LNCaP clone FGC (cell line): ENCODE data around the gene CCL1.
A peak's percentile ranks its signal among the peaks of the same experiment; 100 is the strongest.

Source experiments
- DNase-seq: peaks from one replicate; pipeline ENCODE4 v3.0.0-alpha.2; 2011; ENCODE audit warnings: low read depth
- H3K4me3 ChIP-seq: 2 replicates; pipeline ENCODE4 v1.5.1; 2011; ENCODE audit warnings: mild to moderate bottlenecking, low read depth, low read length, control low read depth
- TF ChIP-seq, protein P1 (sequence below): IDR thresholded peaks from 2 replicates; pipeline ENCODE4 v1.5.1; 2012; ENCODE audit warnings: mild to moderate bottlenecking; ENCODE audit not compliant: control insufficient read depth, insufficient read depth; ENCODE audit errors: extremely low read depth

Gene CCL1

DNA sequence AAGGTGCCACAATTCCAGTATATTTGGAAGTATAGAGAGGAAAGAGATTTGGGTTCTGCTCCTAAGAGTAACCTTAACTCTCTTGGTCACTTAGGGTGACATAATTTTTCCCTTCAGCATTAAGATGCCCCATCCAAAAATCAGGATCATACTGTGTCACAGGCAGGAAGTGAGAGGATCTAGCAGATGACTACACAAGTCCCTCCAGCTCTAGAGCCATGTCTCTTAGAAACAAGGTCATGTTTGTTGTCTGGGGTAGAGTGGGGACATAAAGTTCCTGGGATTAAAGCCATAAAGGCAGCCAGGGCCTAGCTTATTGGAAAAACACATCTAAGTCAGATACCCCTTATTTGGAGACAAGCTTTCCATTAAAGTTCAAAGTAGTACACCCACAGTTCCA lies 41.1 kb downstream of the CCL1 start:
- TF ChIP-seq, protein P1, sequence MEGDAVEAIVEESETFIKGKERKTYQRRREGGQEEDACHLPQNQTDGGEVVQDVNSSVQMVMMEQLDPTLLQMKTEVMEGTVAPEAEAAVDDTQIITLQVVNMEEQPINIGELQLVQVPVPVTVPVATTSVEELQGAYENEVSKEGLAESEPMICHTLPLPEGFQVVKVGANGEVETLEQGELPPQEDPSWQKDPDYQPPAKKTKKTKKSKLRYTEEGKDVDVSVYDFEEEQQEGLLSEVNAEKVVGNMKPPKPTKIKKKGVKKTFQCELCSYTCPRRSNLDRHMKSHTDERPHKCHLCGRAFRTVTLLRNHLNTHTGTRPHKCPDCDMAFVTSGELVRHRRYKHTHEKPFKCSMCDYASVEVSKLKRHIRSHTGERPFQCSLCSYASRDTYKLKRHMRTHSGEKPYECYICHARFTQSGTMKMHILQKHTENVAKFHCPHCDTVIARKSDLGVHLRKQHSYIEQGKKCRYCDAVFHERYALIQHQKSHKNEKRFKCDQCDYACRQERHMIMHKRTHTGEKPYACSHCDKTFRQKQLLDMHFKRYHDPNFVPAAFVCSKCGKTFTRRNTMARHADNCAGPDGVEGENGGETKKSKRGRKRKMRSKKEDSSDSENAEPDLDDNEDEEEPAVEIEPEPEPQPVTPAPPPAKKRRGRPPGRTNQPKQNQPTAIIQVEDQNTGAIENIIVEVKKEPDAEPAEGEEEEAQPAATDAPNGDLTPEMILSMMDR: no peak
- no peak for DNase-seq
- H3K4me3 ChIP-seq: no peak overlapping the region

DNA sequence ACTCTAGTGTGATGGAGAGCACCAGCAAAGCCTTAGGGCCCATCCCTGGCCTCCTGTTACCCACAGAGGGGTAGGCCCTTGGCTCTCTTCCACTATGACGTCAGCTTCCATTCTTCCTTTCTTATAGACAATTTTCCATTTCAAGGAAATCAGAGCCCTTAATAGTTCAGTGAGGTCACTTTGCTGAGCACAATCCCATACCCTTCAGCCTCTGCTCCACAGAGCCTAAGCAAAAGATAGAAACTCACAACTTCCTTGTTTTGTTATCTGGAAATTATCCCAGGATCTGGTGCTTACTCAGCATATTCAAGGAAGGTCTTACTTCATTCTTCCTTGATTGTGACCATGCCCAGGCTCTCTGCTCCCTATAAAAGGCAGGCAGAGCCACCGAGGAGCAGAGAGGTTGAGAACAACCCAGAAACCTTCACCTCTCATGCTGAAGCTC lies 44.0 kb downstream of the CCL1 start, which contains the start of gene CCL8:
TSS of gene CCL8 (plus strand) at position 397 of the 445 bp plus-strand sequence. CDS start 67 bp downstream, outside the sequence.
- peak; percentile 39 for DNase-seq
- TF ChIP-seq, protein P1: no peak
- no peak within 1 kb of the TSS for H3K4me3 ChIP-seq

DNA sequence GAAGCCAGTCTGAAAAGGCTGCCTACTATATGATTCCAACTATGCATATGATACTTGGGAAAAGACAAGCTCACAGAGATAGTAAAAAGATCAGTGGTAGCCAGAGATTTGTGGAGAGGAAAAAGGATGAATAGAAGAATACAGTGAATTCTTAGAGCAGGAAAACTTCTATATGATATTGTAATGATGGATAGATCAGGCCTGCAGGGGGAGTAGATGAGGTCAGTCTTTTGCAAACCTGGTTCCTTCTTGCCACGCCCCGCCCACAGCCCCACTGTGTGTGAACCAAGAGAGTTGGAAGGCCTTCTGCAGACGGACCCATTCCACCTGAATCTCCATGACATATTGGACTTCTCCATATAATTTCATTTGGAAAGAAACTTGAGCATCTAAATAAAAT lies 44.6 kb downstream of the CCL1 start:
- DNase-seq: no peak
- TF ChIP-seq, protein P1: no peak
- H3K4me3 ChIP-seq: no peak overlapping the region

DNA sequence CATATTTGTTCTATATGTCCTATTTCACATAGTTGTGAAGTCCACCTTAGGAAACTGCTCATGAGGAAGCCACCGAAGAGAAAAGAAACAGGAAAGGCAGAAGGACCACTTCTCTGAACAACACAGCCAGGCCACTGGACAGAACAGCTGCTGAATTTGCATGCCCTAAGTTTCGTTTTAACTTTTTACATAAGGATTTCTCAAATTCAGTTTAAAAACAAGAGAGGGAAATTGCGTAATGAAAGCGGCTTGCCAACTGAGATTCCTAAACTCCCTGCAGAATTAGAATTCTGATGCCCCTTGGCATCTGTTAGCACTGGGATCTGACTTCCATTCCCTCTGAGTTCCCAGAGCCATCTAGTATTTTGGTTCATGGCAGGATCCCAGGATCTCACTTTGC lies 48.8 kb downstream of the CCL1 start:
- DNase-seq: no peak
- TF ChIP-seq, protein P1: no peak
- no peak overlapping the region for H3K4me3 ChIP-seq

DNA sequence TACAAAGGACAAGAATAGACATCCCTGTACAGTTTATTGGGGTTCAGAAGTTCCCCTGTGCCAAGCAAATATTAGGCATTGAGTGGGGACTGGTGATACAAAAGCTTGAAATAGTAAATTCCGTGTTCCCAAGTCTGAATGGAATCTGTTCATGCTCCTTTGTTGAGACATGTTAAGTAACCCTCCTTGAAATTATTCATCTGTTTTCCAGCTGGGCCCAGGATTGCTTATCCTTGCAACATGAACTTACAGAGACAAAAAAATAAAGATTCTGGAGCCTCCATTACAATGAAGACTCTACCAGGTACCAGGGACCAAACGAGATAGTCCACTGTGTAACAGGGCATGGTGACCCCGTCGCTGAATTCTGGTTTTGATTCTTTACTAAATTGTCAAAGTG lies 49.9 kb downstream of the CCL1 start:
- no peak overlapping the region for H3K4me3 ChIP-seq
- DNase-seq: no peak
- TF ChIP-seq, protein P1: no peak

DNA sequence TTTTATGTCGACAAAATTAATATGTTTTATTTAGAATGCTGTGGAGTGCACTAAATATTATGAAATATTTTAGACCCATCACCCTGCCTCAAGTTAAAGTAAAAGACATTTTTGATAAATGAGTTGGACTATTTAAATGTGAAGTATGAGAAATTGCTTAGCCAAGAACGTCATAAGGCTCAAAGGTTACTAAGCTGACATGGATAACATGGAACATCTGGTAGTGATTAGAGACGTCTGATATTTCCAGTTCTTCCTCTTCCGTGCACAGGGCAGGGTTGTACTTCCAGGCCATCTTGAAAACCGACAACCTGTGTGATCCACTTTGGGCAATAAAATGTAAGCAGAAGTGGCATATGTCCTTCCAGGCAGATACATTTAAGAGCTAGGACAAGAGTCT lies 51.0 kb downstream of the CCL1 start:
- no peak for DNase-seq
- H3K4me3 ChIP-seq: no peak overlapping the region
- TF ChIP-seq, protein P1: no peak

DNA sequence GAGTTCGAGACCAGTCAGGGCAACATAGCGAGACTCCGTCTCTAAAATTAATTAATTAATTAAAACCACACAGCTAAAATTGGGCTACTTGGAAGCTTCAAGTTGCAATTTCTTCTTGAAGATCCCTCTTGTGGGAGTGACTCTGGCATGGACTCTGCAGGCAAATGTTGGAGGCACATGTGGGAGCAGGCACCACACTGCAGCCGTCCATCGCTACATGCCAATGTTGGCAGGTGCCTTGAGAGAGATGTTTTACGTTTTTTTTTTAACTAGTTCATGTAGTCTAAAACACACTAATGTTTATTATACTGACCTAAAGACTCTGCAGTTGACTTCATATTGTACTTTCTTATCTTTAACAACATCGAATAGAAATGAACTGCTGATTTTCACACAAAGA lies 51.7 kb downstream of the CCL1 start:
- H3K4me3 ChIP-seq: no peak overlapping the region
- no peak for DNase-seq
- TF ChIP-seq, protein P1: no peak
